Neural progenitor cell (in vitro differentiated cells): ENCODE results near the gene SLC19A1. TPM values are rescaled to one million over a fixed set of nuclear protein-coding genes. Genes with fewer than 3 reads are reported as not detected.

Source experiments
- DNase-seq: peaks from one replicate; pipeline ENCODE4 v3.0.0-alpha.2; 2016; ENCODE audit warnings: low spot score
- H2AFZ ChIP-seq: fragments of 200-600 bp; sonication (generic); replicated peaks from 2 replicates; pipeline ENCODE4 v1.6.1; 2016; ENCODE audit warnings: antibody characterized with exemption
- H3F3A ChIP-seq: fragments of 200-600 bp; sonication (generic); 2 replicates; pipeline ENCODE4 v1.6.1; 2016; ENCODE audit warnings: antibody characterized with exemption, low read depth
- H3K27ac ChIP-seq: fragments of 200-600 bp; sonication (generic); 2 replicates; pipeline ENCODE4 v1.5.1; 2016; ENCODE audit warnings: mild to moderate bottlenecking
- H3K27me3 ChIP-seq: fragments of 200-600 bp; sonication (generic); 2 replicates; pipeline ENCODE4 v1.6.1; 2016; ENCODE audit warnings: mild to moderate bottlenecking, moderate library complexity
- H3K36me3 ChIP-seq: fragments of 200-600 bp; sonication (generic); 2 replicates; pipeline ENCODE4 v1.5.1; 2016
- H3K4me1 ChIP-seq: fragments of 200-600 bp; sonication (generic); 2 replicates; pipeline ENCODE4 v1.6.1; 2016; ENCODE audit warnings: mixed run types
- H3K4me2 ChIP-seq: fragments of 200-600 bp; sonication (generic); 2 replicates; pipeline ENCODE4 v1.6.1; 2016
- H3K4me3 ChIP-seq: fragments of 200-600 bp; sonication (generic); 2 replicates; pipeline ENCODE4 v1.5.1; 2016
- H3K79me2 ChIP-seq: fragments of 200-600 bp; sonication (generic); 2 replicates; pipeline ENCODE4 v1.6.1; 2016; ENCODE audit warnings: low read depth
- H3K9ac ChIP-seq: fragments of 200-600 bp; sonication (generic); 2 replicates; pipeline ENCODE4 v1.6.1; 2016
- H3K9me3 ChIP-seq: fragments of 200-600 bp; sonication (generic); 2 replicates; pipeline ENCODE4 v1.5.1; 2016; ENCODE audit warnings: low read depth
- H4K20me1 ChIP-seq: fragments of 200-600 bp; sonication (generic); 2 replicates; pipeline ENCODE4 v1.6.1; 2016; ENCODE audit warnings: low read depth
- H3K27ac Mint-ChIP-seq: 3 replicates; pipeline ENCODE4 v1.8.0; 2021; ENCODE audit warnings: mixed read lengths
- H3K27me3 Mint-ChIP-seq: 2 replicates; pipeline ENCODE4 v1.8.0; 2022; ENCODE audit warnings: low read depth, mild to moderate bottlenecking, inconsistent platforms, moderate library complexity, mixed read lengths; ENCODE audit not compliant: insufficient read depth
- H3K36me3 Mint-ChIP-seq: 3 replicates; pipeline ENCODE4 v1.8.0; 2021; ENCODE audit warnings: mixed read lengths
- H3K4me1 Mint-ChIP-seq: 3 replicates; pipeline ENCODE4 v1.8.0; 2021; ENCODE audit warnings: mixed read lengths
- H3K4me3 Mint-ChIP-seq: 3 replicates; pipeline ENCODE4 v1.8.0; 2021; ENCODE audit warnings: mild to moderate bottlenecking, moderate library complexity, mixed read lengths
- H3K9me3 Mint-ChIP-seq: 3 replicates; pipeline ENCODE4 v1.8.0; 2020; ENCODE audit warnings: mixed read lengths
- EZH2 ChIP-seq: fragments of 200-600 bp; sonication (generic); IDR thresholded peaks from 2 replicates; pipeline ENCODE4 v1.6.1; 2017; ENCODE audit warnings: antibody characterized with exemption, mild to moderate bottlenecking, moderate library complexity
- EZH2phosphoT487 ChIP-seq: fragments of 200-600 bp; sonication (generic); IDR thresholded peaks from 2 replicates; pipeline ENCODE4 v1.6.1; 2017; ENCODE audit warnings: antibody characterized with exemption
- total RNA-seq: library from RNA; depleted of rRNA; stranded (reverse); fragments of >200 nt; gene quantifications from 2 replicates; pipeline ENCODE4 v1.2.3, GENCODE V29; 2015; ENCODE audit warnings: low replicate concordance
- TF ChIP-seq, protein P1 (sequence below): fragments of 200-600 bp; sonication (generic); IDR thresholded peaks from 2 replicates; pipeline ENCODE4 v1.5.1; 2017; ENCODE audit warnings: antibody characterized with exemption, mild to moderate bottlenecking

The SLC19A1 gene
- total RNA-seq, 1 donor from 2014 or later = 7.7 TPM

- peaks cover 5% of the 10 kb centered on the region for H3K27me3 Mint-ChIP-seq
- H3K4me1 Mint-ChIP-seq = peaks cover 5% of the 10 kb centered on the region
- H3K9me3 ChIP-seq = no peaks in the 10 kb centered on the region
- no peak overlapping the region for H3K4me2 ChIP-seq
- no peaks in the 10 kb centered on the region for H3K27me3 ChIP-seq
- no peak for TF ChIP-seq EZH2
- TF ChIP-seq EZH2phosphoT487 = no peak
- TF ChIP-seq, protein P1, sequence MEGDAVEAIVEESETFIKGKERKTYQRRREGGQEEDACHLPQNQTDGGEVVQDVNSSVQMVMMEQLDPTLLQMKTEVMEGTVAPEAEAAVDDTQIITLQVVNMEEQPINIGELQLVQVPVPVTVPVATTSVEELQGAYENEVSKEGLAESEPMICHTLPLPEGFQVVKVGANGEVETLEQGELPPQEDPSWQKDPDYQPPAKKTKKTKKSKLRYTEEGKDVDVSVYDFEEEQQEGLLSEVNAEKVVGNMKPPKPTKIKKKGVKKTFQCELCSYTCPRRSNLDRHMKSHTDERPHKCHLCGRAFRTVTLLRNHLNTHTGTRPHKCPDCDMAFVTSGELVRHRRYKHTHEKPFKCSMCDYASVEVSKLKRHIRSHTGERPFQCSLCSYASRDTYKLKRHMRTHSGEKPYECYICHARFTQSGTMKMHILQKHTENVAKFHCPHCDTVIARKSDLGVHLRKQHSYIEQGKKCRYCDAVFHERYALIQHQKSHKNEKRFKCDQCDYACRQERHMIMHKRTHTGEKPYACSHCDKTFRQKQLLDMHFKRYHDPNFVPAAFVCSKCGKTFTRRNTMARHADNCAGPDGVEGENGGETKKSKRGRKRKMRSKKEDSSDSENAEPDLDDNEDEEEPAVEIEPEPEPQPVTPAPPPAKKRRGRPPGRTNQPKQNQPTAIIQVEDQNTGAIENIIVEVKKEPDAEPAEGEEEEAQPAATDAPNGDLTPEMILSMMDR = no peak
- H3K27ac Mint-ChIP-seq = peak overlapping the region; percentile 86
- no peak overlapping the region for H2AFZ ChIP-seq
- peak overlapping the region; percentile 14 for H3K27ac ChIP-seq
- H3K9me3 Mint-ChIP-seq = no peaks in the 10 kb centered on the region
- no peaks in the 10 kb centered on the region for H3K36me3 ChIP-seq
- peaks cover 5% of the 10 kb centered on the region for H3F3A ChIP-seq
- no peaks in the 10 kb centered on the region for H3K79me2 ChIP-seq
- no peak overlapping the region for H3K9ac ChIP-seq
- peak; percentile 20 for DNase-seq
- H3K36me3 Mint-ChIP-seq = peaks cover 8% of the 10 kb centered on the region
- H3K4me3 ChIP-seq = no peak overlapping the region
- H3K4me3 Mint-ChIP-seq = no peak overlapping the region
- H4K20me1 ChIP-seq = peaks cover 22% of the 10 kb centered on the region
- peaks cover 3% of the 10 kb centered on the region for H3K4me1 ChIP-seq
These were observed 33.4 kb downstream of the SLC19A1 start for GRCh38 chr21:45508607-45509565.

DNA sequence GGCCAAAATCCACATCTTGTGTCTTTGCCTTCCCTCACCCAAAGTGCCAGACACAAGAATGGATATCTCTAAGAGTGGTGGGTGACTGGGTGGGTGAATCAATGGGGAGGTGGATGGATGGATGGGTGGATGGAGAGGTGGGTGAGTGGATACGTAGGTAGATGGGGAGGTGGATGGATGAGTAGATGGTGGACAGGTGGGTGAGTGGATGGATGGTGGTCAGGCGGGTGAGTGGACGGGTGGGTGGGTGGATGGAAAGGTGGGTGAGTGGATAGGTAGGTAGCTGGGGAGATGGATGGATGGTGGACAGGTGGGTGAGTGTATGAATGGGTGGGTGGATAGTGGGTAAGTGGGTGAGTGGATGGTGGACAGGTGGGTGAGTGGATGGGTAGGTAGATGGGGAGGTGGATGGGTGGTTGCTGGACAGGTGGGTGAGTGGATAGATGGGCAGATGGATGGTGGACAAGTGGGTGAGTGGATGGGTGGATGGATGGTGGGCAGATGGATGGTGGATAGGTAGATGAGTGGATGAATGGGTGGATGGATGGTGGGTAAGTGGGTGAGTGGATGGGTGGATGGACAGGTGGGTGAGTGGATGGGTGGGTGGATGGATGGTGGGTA, 34.2 kb downstream of the SLC19A1 start:
- H3K4me3 ChIP-seq = no peak overlapping the region
- H3K4me3 Mint-ChIP-seq = no peak overlapping the region
- H3K4me2 ChIP-seq = no peak overlapping the region
- DNase-seq = no peak
- peaks cover 3% of the 10 kb centered on the region for H3K4me1 ChIP-seq
- H3K27me3 Mint-ChIP-seq = peaks cover 5% of the 10 kb centered on the region
- H3K27me3 ChIP-seq = no peaks in the 10 kb centered on the region
- no peaks in the 10 kb centered on the region for H3K9me3 Mint-ChIP-seq
- no peak overlapping the region for H3K9ac ChIP-seq
- peaks cover 15% of the 10 kb centered on the region for H4K20me1 ChIP-seq
- H3K9me3 ChIP-seq = no peaks in the 10 kb centered on the region
- H2AFZ ChIP-seq = no peak overlapping the region
- no peaks in the 10 kb centered on the region for H3K36me3 ChIP-seq
- H3F3A ChIP-seq = peaks cover 5% of the 10 kb centered on the region
- no peak overlapping the region for H3K27ac ChIP-seq
- H3K36me3 Mint-ChIP-seq = peaks cover 8% of the 10 kb centered on the region
- no peaks in the 10 kb centered on the region for H3K79me2 ChIP-seq
- H3K4me1 Mint-ChIP-seq = peaks cover 5% of the 10 kb centered on the region
- H3K27ac Mint-ChIP-seq = no peak overlapping the region
- TF ChIP-seq, protein P1 = no peak
- TF ChIP-seq EZH2 (no peak), EZH2phosphoT487 (no peak)

DNA sequence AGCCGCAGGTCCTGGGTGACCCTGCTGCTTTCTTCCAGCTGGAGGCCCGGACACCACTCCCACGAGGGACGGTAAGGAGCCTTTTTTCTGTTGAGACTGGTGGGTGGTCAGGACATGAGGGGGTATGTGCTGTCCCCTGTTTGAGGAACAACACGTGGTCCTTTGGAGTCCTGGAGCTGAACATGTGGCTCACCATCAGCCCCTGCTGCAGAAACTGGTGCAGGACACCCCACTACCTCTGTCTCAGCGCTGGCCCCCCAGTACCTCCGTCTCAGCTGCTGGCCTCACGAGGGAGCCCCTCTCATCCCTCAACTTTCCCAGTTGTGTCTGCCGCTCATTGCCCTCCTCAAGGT, 34.7 kb downstream of the SLC19A1 start:
- no peak overlapping the region for H3K4me2 ChIP-seq
- Mint-ChIP-seq H3K36me3 (peaks cover 11% of the 10 kb centered on the region), H3K27me3 (peaks cover 5% of the 10 kb centered on the region), H3K27ac (no peak overlapping the region), H3K4me3 (no peak overlapping the region), H3K9me3 (no peaks in the 10 kb centered on the region), H3K4me1 (peaks cover 5% of the 10 kb centered on the region)
- H3K79me2 ChIP-seq = no peaks in the 10 kb centered on the region
- H3F3A ChIP-seq = peaks cover 5% of the 10 kb centered on the region
- no peak overlapping the region for H3K27ac ChIP-seq
- TF ChIP-seq, protein P1 = no peak
- TF ChIP-seq EZH2phosphoT487 (no peak), EZH2 (no peak)
- no peak overlapping the region for H3K9ac ChIP-seq
- no peak for DNase-seq
- H3K4me3 ChIP-seq = no peak overlapping the region
- no peak overlapping the region for H2AFZ ChIP-seq
- no peaks in the 10 kb centered on the region for H3K27me3 ChIP-seq
- no peaks in the 10 kb centered on the region for H3K9me3 ChIP-seq
- peaks cover 10% of the 10 kb centered on the region for H4K20me1 ChIP-seq
- H3K4me1 ChIP-seq = peaks cover 3% of the 10 kb centered on the region
- no peaks in the 10 kb centered on the region for H3K36me3 ChIP-seq
